KMS-11 (cell line): ENCODE data around the gene FAM227A.
"Not testable (repeated sequence)": the region's sequence is repeated elsewhere in the genome, so short reads cannot be mapped to it uniquely, and the experiment has no call there.

Experiments
- H2AFZ ChIP-seq: fragments of 200-600 bp; sonication (generic); 2 replicates; pipeline ENCODE4 v1.6.1; 2016; ENCODE audit warnings: antibody characterized with exemption, mixed run types, low read depth
- H3K27ac ChIP-seq: fragments of 200-600 bp; sonication (generic); 2 replicates; pipeline ENCODE4 v1.6.1; 2016; ENCODE audit warnings: mild to moderate bottlenecking, mixed run types
- H3K27me3 ChIP-seq: fragments of 200-600 bp; sonication (generic); 2 replicates; pipeline ENCODE4 v1.6.1; 2017; ENCODE audit warnings: mild to moderate bottlenecking, low read depth, mixed run types, moderate library complexity; ENCODE audit not compliant: insufficient read depth
- H3K36me3 ChIP-seq: fragments of 200-600 bp; sonication (generic); 2 replicates; pipeline ENCODE4 v1.6.1; 2017; ENCODE audit warnings: mild to moderate bottlenecking, mixed run types; ENCODE audit not compliant: insufficient read depth
- H3K4me1 ChIP-seq: fragments of 200-600 bp; sonication (generic); 2 replicates; pipeline ENCODE4 v1.6.1; 2016; ENCODE audit warnings: mild to moderate bottlenecking, low read depth, mixed run types; ENCODE audit not compliant: poor library complexity, severe bottlenecking
- H3K4me2 ChIP-seq: fragments of 200-600 bp; sonication (generic); 2 replicates; pipeline ENCODE4 v1.7.0; 2016; ENCODE audit warnings: mild to moderate bottlenecking, mixed run types
- H3K4me3 ChIP-seq: fragments of 200-600 bp; sonication (generic); IDR thresholded peaks from 2 replicates; pipeline ENCODE4 v1.6.1; 2017; ENCODE audit warnings: low read depth, low read length, mixed read lengths; ENCODE audit not compliant: insufficient read depth
- H3K79me2 ChIP-seq: fragments of 200-600 bp; sonication (generic); 2 replicates; pipeline ENCODE4 v1.6.1; 2016; ENCODE audit warnings: low read depth, mixed run types; ENCODE audit not compliant: insufficient read depth
- H3K9ac ChIP-seq: fragments of 200-600 bp; sonication (generic); 2 replicates; pipeline ENCODE4 v1.6.1; 2016; ENCODE audit warnings: mild to moderate bottlenecking, mixed run types
- H4K20me1 ChIP-seq: fragments of 200-600 bp; sonication (generic); 2 replicates; pipeline ENCODE4 v1.6.1; 2016; ENCODE audit warnings: mild to moderate bottlenecking, mixed run types; ENCODE audit not compliant: insufficient read depth
- TF ChIP-seq, protein P1 (sequence below): fragments of 200-600 bp; sonication (generic); conservative IDR thresholded peaks from 2 replicates; pipeline ENCODE4 v1.6.1; 2017; ENCODE audit warnings: low read depth, mild to moderate bottlenecking, antibody characterized with exemption, low read length, moderate library complexity, mixed read lengths

The FAM227A gene

DNA sequence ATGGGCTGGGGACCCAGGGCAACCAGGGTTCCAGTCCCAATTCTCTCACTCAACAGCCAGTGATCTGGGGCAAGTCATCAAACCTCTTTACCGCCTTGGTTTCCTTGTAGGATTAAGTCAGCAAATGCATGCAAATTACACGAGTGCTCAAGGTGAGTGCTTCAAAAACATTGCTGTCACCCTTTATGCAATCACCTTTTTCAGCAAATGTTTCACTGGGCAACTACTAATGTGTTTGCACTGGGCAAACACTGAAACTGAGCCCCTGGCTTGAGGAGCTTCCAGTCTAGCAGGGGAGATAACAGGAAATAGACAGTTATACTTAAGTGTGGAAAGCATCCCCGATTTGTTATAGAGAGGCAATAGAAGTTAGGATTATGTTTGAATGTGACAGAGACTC is 48.5 kb downstream of the FAM227A start:
- H3K36me3 ChIP-seq, result no peaks in the 10 kb centered on the region
- no peaks in the 10 kb centered on the region for H3K79me2 ChIP-seq
- no peaks in the 10 kb centered on the region for H3K4me1 ChIP-seq
- no peaks in the 10 kb centered on the region for H4K20me1 ChIP-seq
- no peak overlapping the region for H3K4me3 ChIP-seq
- no peak overlapping the region for H3K9ac ChIP-seq
- TF ChIP-seq, protein P1, sequence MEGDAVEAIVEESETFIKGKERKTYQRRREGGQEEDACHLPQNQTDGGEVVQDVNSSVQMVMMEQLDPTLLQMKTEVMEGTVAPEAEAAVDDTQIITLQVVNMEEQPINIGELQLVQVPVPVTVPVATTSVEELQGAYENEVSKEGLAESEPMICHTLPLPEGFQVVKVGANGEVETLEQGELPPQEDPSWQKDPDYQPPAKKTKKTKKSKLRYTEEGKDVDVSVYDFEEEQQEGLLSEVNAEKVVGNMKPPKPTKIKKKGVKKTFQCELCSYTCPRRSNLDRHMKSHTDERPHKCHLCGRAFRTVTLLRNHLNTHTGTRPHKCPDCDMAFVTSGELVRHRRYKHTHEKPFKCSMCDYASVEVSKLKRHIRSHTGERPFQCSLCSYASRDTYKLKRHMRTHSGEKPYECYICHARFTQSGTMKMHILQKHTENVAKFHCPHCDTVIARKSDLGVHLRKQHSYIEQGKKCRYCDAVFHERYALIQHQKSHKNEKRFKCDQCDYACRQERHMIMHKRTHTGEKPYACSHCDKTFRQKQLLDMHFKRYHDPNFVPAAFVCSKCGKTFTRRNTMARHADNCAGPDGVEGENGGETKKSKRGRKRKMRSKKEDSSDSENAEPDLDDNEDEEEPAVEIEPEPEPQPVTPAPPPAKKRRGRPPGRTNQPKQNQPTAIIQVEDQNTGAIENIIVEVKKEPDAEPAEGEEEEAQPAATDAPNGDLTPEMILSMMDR, result no peak
- no peak overlapping the region for H2AFZ ChIP-seq
- no peaks in the 10 kb centered on the region for H3K27me3 ChIP-seq
- H3K27ac ChIP-seq, result no peak overlapping the region
- H3K4me2 ChIP-seq, result no peak overlapping the region

DNA sequence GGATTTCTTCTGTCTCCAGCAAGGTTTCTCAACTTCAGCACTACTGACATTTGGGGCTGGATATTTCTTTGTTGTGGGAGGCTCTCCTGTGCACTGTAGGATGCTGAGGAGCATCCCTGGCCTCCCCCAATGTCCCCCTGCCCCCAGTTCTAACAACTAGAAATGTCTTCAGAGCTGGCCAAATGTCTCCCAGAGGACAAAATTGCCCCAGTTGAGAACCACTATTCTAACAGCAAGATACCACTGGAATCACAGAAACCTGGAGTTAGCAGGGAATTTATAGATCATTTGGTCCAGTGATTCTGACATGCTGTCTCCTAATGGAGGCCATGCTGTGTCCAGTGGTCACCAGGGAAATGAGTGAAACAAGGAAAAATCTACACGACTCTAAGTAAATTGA is 54.0 kb downstream of the FAM227A start:
- Histone ChIP-seq H3K4me2 (no peak overlapping the region), H3K4me3 (no peak overlapping the region), H3K36me3 (no peaks in the 10 kb centered on the region), H3K9ac (no peak overlapping the region), H3K27me3 (no peaks in the 10 kb centered on the region), H3K4me1 (no peaks in the 10 kb centered on the region), H4K20me1 (no peaks in the 10 kb centered on the region), H3K27ac (no peak overlapping the region), H3K79me2 (no peaks in the 10 kb centered on the region), H2AFZ (no peak overlapping the region)
- TF ChIP-seq, protein P1, result no peak

DNA sequence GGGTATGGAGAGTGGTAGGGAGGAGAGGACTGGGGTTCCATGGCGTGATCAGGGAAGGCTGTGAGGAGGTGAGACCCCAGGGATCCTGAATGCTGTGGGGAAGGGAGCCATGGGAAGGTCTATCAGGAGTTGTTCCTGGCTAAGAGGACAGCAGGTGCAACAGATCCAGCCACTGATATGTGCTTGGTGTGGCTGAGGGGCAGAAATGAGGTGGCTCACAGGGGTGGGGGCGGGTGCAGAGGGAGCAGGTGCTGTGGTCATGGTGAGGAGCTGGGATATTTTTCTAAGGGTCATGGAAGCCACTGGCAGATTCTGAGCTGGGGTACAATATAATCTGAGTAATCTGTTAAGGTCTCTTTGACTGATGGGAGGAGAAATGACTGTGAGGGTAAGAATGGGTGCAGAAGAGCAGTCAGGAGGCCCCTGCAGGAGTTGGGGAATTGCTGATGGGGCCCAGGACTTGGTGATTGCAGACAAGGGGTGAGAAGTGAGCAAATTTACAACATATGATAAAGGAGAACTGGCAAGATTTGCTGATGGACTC is 54.9 kb downstream of the FAM227A start:
- Histone ChIP-seq H3K27me3 (no peaks in the 10 kb centered on the region), H3K79me2 (no peaks in the 10 kb centered on the region), H2AFZ (no peak overlapping the region), H3K27ac (no peak overlapping the region), H4K20me1 (no peaks in the 10 kb centered on the region), H3K36me3 (no peaks in the 10 kb centered on the region), H3K4me1 (no peaks in the 10 kb centered on the region), H3K4me2 (no peak overlapping the region), H3K9ac (no peak overlapping the region), H3K4me3 (no peak overlapping the region)
- TF ChIP-seq, protein P1, result no peak

DNA sequence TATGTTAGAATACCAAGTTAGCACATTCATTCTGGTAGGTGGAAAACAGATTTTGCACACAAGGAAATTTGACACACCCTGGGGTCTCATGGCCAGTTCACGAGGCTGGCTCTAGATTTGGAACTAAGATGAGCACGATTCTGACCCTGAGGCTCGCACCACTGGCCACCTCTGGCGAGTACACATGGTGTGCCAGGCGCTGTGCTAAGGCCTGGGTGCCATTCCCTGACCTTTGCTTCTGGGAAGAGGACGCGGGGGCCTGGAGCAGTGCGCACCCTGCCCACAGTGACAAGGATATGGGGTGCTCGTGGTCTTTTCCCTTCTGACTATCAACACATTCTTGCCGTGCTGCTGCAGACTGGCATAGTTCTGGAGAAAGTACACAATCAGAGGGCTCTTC is 56.7 kb downstream of the FAM227A start:
- TF ChIP-seq, protein P1, result no peak

DNA sequence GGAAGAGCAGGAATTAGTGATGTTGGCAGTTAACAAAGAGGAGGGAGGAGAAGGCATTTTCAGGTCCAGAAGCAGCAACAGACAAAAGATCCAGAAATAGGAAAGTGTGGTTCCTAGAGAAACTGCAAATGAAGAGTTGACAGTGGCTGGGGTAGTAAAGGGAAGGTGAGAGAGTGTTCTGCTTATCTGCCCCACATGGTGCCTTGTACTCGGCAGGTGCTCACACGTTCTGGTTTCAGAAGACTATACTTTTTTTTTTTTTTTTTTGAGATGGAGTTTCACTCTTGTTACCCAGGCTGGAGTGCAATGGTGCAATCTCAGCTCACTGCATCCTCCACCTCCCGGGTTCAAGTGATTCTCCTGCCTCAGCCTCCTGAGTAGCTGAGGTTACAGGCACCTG is 73.3 kb downstream of the FAM227A start:
- H3K4me1 ChIP-seq, result peaks cover 22% of the 10 kb centered on the region
- H3K9ac ChIP-seq, H3K27me3 ChIP-seq, H3K27ac ChIP-seq, H4K20me1 ChIP-seq, H2AFZ ChIP-seq, H3K79me2 ChIP-seq, H3K36me3 ChIP-seq, H3K4me3 ChIP-seq: not testable (repeated sequence)
- peak overlapping the region; percentile 36; the same call in 1 of the 2 replicates for H3K4me2 ChIP-seq

More for the DNA sequence above, 56.7 kb downstream of the FAM227A start:
- Histone ChIP-seq H3K27ac (no peak overlapping the region), H3K4me1 (peaks cover 2% of the 10 kb centered on the region), H3K9ac (no peak overlapping the region), H2AFZ (no peak overlapping the region), H3K36me3 (no peaks in the 10 kb centered on the region), H3K27me3 (no peaks in the 10 kb centered on the region), H4K20me1 (no peaks in the 10 kb centered on the region), H3K4me2 (no peak overlapping the region), H3K79me2 (no peaks in the 10 kb centered on the region), H3K4me3 (no peak overlapping the region)
